Suprapubic skin (tissue), 4 donors: ENCODE measurements around the gene PTPRN2. TPM values are rescaled to one million over a fixed set of nuclear protein-coding genes. Genes with fewer than 3 reads are reported as not detected.

Experiments used
- DNase-seq, 2 donors: peaks; one replicate each; pipeline ENCODE4 v3.0.0-alpha.2; 2019; ENCODE audit warnings: low spot score in 2 of 2
- H3K27ac ChIP-seq: fragments of 200-600 bp; sonication (generic); one replicate; pipeline ENCODE4 v1.5.1; 2019
- H3K27me3 ChIP-seq: fragments of 200-600 bp; sonication (generic); one replicate; pipeline ENCODE4 v1.5.1; 2019
- H3K36me3 ChIP-seq: fragments of 200-600 bp; sonication (generic); one replicate; pipeline ENCODE4 v1.5.1; 2019
- H3K4me1 ChIP-seq: fragments of 200-600 bp; sonication (generic); one replicate; pipeline ENCODE4 v1.5.1; 2019
- H3K4me3 ChIP-seq: fragments of 200-600 bp; sonication (generic); one replicate; pipeline ENCODE4 v1.5.1; 2019; ENCODE audit warnings: mild to moderate bottlenecking
- H3K9me3 ChIP-seq: fragments of 200-600 bp; sonication (generic); one replicate; pipeline ENCODE4 v1.5.1; 2019
- CTCF ChIP-seq, 2 donors: fragments of 200-600 bp in 1 of 2; fragments of 450-650 bp in 1 of 2; sonication (generic) in 1 of 2; IDR thresholded peaks; one replicate each; pipeline ENCODE4 v1.5.1; 2016 to 2019; ENCODE audit warnings: antibody characterized with exemption in 2 of 2, mild to moderate bottlenecking in 1 of 2, moderate library complexity in 1 of 2
- EP300 ChIP-seq: sonication (generic); formaldehyde crosslinking; IDR thresholded peaks from one replicate; pipeline ENCODE4 v1.6.1; 2017; ENCODE audit warnings: antibody characterized with exemption
- POLR2A ChIP-seq, 2 donors: fragments of 450-650 bp; IDR thresholded peaks; one replicate each; pipeline ENCODE4 v1.6.1; 2017; ENCODE audit warnings: antibody characterized with exemption in 2 of 2, mild to moderate bottlenecking in 2 of 2, moderate library complexity in 2 of 2
- POLR2AphosphoS5 ChIP-seq, 3 donors: sonication (generic); formaldehyde crosslinking; IDR thresholded peaks; one replicate each; pipeline ENCODE4 v1.6.1; 2017; ENCODE audit warnings: antibody characterized with exemption in 3 of 3
- WGBS: methylation state at CpG from one replicate; pipeline ENCODE4 v1.1.5; 2018; 5-methylcytosine and 5-hydroxymethylcytosine counted together
- total RNA-seq, 4 donors: library from RNA; depleted of rRNA; stranded (reverse); fragments of >200 nt; gene quantifications; one replicate each; pipeline ENCODE4 v1.1.0, GENCODE V29; 2016

Gene PTPRN2
- total RNA-seq, 4 donors from 2014 or later = 0.23 to 1.8 (median 1.3) TPM

DNA sequence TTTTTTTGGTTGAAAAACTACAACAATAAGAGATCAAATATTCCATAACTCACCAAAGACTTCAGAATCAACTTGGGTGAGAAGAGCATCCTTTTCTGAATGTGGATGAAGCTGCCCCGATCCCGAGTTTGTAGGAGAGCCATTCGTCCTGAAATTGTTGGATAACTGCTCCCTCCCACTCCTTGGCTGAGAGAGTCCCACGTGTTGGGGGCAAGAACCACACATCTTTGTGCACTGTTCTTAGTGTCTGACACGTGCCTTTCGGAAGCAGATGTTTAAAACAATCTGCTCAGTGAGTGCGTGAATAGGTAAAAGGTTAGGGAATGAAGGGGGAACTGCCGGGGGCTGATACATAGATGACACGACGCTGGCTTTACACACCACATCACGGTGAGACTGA, 575.7 kb downstream of the PTPRN2 start:
- TF ChIP-seq POLR2AphosphoS5 (IDR thresholded peaks at IDR 0.05) (no peak), EP300 (no peak), CTCF (IDR thresholded peaks at IDR 0.05) (no peak), POLR2A (IDR thresholded peaks at IDR 0.05) (no peak)
- DNase-seq = no peak
- 78% methylated on average over 11 of the region's 11 CpGs for WGBS
- Histone ChIP-seq H3K4me1 (peaks cover 16% of the 10 kb centered on the region), H3K27me3 (peaks cover 13% of the 10 kb centered on the region), H3K4me3 (no peak overlapping the region), H3K27ac (no peak overlapping the region), H3K9me3 (no peaks in the 10 kb centered on the region), H3K36me3 (no peaks in the 10 kb centered on the region)

GRCh38 chr7:158010961-158011693, 576.5 kb downstream of the PTPRN2 start:
- Histone ChIP-seq H3K4me3 (no peak overlapping the region), H3K36me3 (no peaks in the 10 kb centered on the region), H3K9me3 (no peaks in the 10 kb centered on the region), H3K27ac (no peak overlapping the region), H3K27me3 (peaks cover 15% of the 10 kb centered on the region), H3K4me1 (peaks cover 7% of the 10 kb centered on the region)
- no peak for DNase-seq
- 61% methylated on average over 11 of the region's 11 CpGs for whole genome bisulfite sequencing
- TF ChIP-seq POLR2AphosphoS5 (IDR thresholded peaks at IDR 0.05) (no peak), CTCF (IDR thresholded peaks at IDR 0.05) (no peak), POLR2A (IDR thresholded peaks at IDR 0.05) (no peak), EP300 (no peak)

DNA sequence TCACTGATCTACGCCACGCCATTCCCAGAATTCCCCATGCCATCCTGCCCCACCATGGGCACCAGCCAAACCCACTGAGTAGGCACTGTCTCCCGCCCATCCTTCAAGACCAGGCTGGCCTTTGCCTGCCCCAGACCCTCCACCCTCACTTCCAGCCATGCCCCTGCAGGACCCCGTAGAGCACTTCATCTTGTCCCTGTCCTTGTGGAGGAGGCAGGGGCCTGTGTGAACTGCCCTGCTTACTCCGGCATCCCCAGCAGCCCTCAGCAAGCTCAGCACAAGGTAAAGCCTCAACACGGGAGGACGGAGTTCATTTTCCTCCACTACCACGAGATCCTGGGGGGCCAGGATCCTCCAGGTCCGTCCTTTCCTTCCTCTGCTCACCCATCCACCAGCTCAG, 577.7 kb downstream of the PTPRN2 start:
- WGBS = 65% methylated on average over 9 of the region's 9 CpGs
- H3K4me3 ChIP-seq = no peak overlapping the region
- H3K27me3 ChIP-seq = peaks cover 7% of the 10 kb centered on the region
- H3K9me3 ChIP-seq = no peaks in the 10 kb centered on the region
- TF ChIP-seq POLR2AphosphoS5 (IDR thresholded peaks at IDR 0.05) (no peak), EP300 (no peak), CTCF (IDR thresholded peaks at IDR 0.05) (no peak), POLR2A (IDR thresholded peaks at IDR 0.05) (no peak)
- no peaks in the 10 kb centered on the region for H3K4me1 ChIP-seq
- no peak for DNase-seq
- H3K36me3 ChIP-seq = no peaks in the 10 kb centered on the region
- no peak overlapping the region for H3K27ac ChIP-seq

DNA sequence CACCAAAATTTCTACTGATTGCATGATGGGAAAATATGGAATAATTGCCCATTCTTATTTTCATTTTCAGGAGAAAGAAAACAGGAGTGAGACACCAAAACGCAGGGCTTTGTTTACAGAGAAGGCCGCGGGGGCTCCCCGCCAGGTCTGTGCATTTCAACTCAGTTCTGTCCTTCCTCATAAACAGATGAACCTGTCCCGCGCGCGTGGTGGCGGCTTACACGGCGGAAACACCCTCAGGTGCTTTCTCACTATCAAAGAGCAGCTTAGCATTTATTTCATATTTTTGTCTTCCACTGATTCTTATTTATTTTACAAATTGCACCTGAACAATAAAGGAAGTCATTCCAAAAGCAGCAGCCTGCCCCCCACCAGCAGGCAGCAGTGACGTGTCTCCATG, 579.4 kb downstream of the PTPRN2 start:
- DNase-seq = no peak
- no peaks in the 10 kb centered on the region for H3K9me3 ChIP-seq
- no peak for TF ChIP-seq EP300
- no peak for TF ChIP-seq CTCF (IDR thresholded peaks at IDR 0.05)
- TF ChIP-seq POLR2A (IDR thresholded peaks at IDR 0.05) = no peak
- TF ChIP-seq POLR2AphosphoS5 (IDR thresholded peaks at IDR 0.05) = no peak
- H3K27ac ChIP-seq = no peak overlapping the region
- no peak overlapping the region for H3K4me3 ChIP-seq
- H3K27me3 ChIP-seq = peaks cover 7% of the 10 kb centered on the region
- no peaks in the 10 kb centered on the region for H3K4me1 ChIP-seq
- WGBS = 68% methylated on average over 12 of the region's 12 CpGs
- H3K36me3 ChIP-seq = no peaks in the 10 kb centered on the region

GRCh38 chr7:158007697-158008257, 579.8 kb downstream of the PTPRN2 start:
- H3K36me3 ChIP-seq = no peaks in the 10 kb centered on the region
- no peak for TF ChIP-seq EP300
- TF ChIP-seq POLR2A (IDR thresholded peaks at IDR 0.05) = no peak
- TF ChIP-seq POLR2AphosphoS5 (IDR thresholded peaks at IDR 0.05) = no peak
- TF ChIP-seq CTCF (IDR thresholded peaks at IDR 0.05) = no peak
- no peak for DNase-seq
- H3K27ac ChIP-seq = no peak overlapping the region
- no peaks in the 10 kb centered on the region for H3K4me1 ChIP-seq
- peaks cover 7% of the 10 kb centered on the region for H3K27me3 ChIP-seq
- 61% methylated on average over 5 of the region's 5 CpGs for WGBS
- no peak overlapping the region for H3K4me3 ChIP-seq
- no peaks in the 10 kb centered on the region for H3K9me3 ChIP-seq
